ENCODE data around the gene STAMBPL1.

STAMBPL1 gene

DNA sequence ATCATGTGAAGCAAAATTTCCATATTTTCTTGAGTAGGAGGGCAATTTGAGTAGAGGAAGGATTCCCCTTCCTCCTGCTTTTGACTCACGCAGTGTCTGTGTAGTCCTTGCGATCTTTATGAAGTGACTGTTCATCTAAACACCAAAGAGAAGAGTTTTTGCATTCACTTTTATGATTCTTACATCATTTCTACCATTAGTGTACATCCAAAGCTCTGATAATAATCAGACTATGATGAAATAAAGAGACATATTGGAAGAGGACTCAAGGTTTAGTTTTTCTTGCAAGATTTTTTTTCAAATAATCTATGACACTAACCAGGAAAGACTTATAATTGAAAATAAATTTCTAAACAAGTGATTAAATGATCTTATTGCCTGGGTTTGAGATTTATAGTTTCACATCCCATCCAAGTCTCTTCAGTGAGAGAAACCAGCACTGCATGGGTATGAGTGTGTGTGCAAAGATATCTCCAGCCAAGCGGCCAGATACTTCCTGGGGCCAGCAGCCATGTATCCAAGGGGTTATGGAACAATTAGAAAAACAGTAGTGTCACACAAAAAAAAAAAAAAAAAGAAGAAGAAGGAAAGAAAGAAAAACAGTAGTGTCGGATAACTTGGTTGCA lies 74.5 kb downstream of the STAMBPL1 start:
- DNase-seq, result no peak

DNA sequence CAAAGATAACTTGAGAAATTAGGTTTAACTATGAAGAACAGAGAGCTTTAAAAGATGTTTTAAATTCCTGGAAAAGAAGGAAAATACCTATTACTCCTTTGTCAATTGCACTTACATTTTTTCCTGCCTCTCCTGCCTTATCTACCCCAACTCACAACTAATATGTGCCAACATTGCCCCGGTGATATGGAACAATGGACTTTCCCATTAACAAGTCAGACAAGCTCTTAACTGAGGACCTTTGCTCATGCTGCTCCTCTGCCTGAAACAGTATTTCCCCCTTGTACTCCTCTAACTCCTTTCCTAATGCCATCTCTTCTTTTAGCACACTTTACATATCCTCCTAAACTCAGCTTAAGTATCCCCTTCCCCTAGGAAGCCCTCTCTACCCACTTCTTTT lies 77.3 kb downstream of the STAMBPL1 start:
- no peak for DNase-seq

DNA sequence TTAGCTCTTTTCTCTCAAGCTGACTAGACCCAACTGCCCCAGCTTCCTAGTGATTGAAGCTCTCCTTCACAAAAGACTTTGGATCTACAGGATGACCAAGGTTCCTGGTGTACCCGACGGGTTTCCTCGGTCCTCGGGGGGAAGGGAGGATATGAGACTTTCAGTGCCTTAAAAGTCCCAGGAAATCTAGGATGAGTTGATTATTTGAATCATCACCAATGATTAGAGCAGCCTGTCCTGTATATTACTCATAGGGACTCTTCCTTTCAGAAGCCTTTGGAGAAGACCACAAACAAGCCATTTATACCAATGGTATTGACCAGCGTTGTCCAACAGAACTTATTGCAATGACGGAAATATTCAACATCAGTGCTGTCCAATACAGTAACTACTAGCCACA lies 78.7 kb downstream of the STAMBPL1 start:
- DNase-seq, result no peak

- peak; percentile 21 for DNase-seq
These were observed 80.8 kb downstream of the STAMBPL1 start for GRCh38 chr10:88960802-88961201.

- DNase-seq, result no peak
These were observed 81.2 kb downstream of the STAMBPL1 start for GRCh38 chr10:88961266-88961665.

GRCh38 chr10:88962336-88962735 lies 82.3 kb downstream of the STAMBPL1 start:
- DNase-seq, result no peak

DNA sequence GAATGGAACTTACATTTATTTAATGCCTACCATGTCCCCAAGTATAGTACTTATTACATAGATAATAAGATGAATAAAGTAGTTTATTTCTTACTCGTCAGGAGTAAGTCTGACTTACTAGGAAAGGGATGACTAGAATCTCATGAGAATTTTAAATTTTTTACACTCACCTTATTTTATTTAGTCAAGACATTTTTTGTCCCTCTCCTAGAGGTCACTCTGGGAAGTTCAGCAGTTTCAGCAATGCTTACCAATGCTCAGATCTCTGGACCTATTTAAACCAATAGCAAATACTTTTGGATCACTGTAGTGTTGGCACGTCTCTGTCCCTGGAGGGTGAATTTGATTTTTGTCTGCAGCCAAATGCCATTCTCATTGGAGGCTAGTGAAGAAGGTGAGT lies 83.3 kb downstream of the STAMBPL1 start:
- DNase-seq, result no peak

DNA sequence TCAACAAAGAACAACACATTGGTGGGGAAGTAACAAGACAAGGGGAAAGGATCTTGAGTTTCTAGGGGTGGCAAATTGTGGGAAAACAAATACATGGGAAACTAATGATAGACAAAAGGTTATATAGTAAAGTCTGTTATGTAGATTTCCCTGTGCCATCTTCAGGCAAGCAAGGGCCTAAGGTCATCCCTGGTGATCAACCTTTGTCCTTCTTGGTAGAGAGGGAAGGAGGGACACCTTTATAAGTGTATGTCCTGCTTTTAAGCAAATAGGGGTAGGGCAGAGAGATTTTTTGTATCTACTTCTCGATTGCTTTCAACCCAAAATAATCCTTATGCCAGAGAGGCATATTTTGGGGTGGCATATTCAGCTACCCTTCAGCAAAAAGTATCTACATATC lies 84.3 kb downstream of the STAMBPL1 start:
- DNase-seq, result no peak

- no peak for DNase-seq
These were observed 84.9 kb downstream of the STAMBPL1 start for GRCh38 chr10:88964869-88965415.

DNA sequence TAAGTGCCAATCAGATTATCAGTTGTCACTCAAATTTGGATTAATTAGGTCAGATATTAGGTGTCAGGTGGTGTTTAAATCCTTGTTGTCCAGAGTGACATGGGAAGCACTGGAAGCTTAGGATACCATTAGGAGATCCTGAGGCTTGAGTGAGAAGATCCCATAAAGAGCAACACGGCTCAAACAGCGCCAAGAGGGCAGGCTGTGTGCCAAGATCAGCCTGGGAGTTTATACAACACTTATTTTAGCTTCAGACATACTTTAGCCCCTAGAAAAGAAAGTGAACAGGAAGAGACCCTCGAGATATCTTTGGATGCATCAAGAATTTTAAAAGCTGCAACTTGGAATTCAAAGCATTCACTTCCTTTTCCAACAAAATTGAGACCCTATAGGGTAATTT lies 86.8 kb downstream of the STAMBPL1 start:
- DNase-seq, result no peak

- DNase-seq, result no peak
These were observed 88.3 kb downstream of the STAMBPL1 start for GRCh38 chr10:88968391-88968790.

DNA sequence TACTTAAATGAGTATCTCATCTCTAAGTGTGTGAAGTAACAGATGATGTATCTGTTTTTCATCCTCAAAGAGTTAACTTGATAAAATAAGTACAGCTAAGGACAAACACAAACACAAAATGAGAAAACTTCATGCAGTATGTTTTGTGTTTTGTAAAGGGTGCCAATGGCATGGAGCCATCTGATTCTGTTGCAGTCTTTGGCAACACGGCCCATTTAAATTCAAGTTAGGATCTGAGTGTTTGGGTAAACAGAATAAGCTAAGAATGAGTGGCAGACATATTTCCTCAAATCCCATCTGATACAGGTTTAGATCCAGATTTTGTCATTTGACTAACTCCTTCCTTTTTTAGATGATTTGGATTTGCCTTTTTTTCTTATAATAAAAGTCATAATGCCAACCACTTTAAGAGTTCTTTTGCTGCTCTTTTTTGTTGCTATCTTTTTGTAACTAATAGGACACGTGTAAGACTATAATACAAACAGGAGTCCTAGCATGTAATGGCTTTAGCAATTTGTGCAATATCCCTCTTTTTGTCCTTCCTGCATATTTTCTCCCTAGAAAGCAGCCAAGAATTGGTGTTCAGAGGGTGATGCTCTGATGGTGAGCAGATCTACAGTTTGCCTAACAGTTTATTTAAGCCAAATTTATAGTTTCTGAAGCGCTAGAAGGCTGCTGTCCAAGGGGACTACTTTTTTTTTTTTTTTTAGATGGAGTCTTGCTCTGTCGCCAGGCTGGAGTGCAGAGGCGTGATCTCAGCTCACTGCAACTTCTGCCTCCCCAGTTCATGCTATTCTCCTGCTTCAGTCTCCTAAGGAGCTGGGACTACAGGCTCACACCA lies 91.4 kb downstream of the STAMBPL1 start:
- no peak for DNase-seq
